ENCODE results near the gene ZNF467.

Gene ZNF467

DNA sequence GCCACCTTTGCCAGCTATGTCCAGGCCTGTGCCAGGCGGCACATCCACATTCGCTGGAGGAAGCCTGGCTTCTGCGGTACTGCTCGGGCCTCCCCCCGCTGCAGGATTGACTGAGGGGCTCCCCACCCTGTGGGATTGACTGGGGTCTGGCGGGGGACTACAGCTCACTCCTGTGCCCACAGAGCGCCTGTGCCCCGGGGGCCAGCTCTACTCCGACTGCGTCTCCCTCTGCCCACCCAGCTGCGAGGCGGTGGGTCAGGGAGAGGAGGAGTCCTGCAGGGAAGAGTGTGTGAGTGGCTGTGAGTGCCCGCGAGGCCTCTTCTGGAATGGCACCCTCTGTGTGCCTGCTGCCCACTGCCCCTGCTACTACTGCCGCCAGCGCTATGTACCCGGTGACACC is 6.7 kb upstream of the ZNF467 start:
- no peak overlapping the region for H3K18ac ChIP-seq (ENCODE audit: low read length)
- H3K36me3 ChIP-seq (ENCODE audit: control insufficient read depth, insufficient read depth, low read length) = no peaks in the 10 kb centered on the region
- H2BK5ac ChIP-seq (ENCODE audit: low read length) = no peak overlapping the region
- H3K4me2 ChIP-seq (ENCODE audit: low read length) = no peak overlapping the region
- H4K5ac ChIP-seq (ENCODE audit: low read length) = no peak overlapping the region
- H3K79me1 ChIP-seq (ENCODE audit: low read length) = no peaks in the 10 kb centered on the region
- no peak overlapping the region for H3K56ac ChIP-seq (ENCODE audit: low read length)
- no peak overlapping the region for H2AK5ac ChIP-seq (ENCODE audit: low read length)
- no CpG with 5 or more reads among the region's 17 CpGs for WGBS (ENCODE audit: extremely low coverage, insufficient coverage, low lambda C conversion rate)
- no peak overlapping the region for H3K27ac ChIP-seq (ENCODE audit: low read depth, low read length)
- no peak for DNase-seq
- no peak overlapping the region for H3K4me3 ChIP-seq (ENCODE audit: low read length)
- H3K9ac ChIP-seq (ENCODE audit: low read length) = no peak overlapping the region
- H2BK120ac ChIP-seq (ENCODE audit: low read depth, low read length) = no peak overlapping the region
- no peak overlapping the region for H3K23ac ChIP-seq (ENCODE audit: low read length)
- H3K27me3 ChIP-seq (ENCODE audit: insufficient read depth, low read length, poor library complexity) = peaks cover 2% of the 10 kb centered on the region
- H2BK15ac ChIP-seq (replicated peaks; ENCODE audit: low read depth) = no peak overlapping the region
- no peak overlapping the region for H4K8ac ChIP-seq (ENCODE audit: low read depth, low read length)
- no peak overlapping the region for H3K4ac ChIP-seq (ENCODE audit: low read depth, low read length)
- H3K79me2 ChIP-seq (ENCODE audit: control insufficient read depth, insufficient read depth, low read length) = no peaks in the 10 kb centered on the region
- H3K4me1 ChIP-seq (ENCODE audit: control insufficient read depth, low read depth, low read length) = no peaks in the 10 kb centered on the region

DNA sequence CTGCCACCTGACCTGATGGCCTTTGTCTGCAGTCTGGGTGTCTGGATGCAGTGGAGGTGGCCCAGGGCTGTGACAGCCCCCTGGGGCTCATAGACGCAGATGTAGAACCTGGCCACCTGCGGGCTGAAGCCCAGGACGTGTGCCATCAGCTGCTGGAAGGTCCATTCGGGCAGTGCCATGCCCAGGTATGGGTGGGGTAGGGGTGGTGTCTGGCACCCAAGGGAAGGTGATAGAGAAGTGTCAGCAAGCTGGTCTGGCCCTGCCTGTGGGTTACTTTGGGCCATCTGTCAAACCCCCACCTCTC is 6.1 kb upstream of the ZNF467 start:
- H3K27me3 ChIP-seq (ENCODE audit: insufficient read depth, low read length, poor library complexity) = peaks cover 5% of the 10 kb centered on the region
- H3K4ac ChIP-seq (ENCODE audit: low read depth, low read length) = no peak overlapping the region
- WGBS (ENCODE audit: extremely low coverage, insufficient coverage, low lambda C conversion rate) = no CpG with 5 or more reads among the region's 4 CpGs
- H3K4me1 ChIP-seq (ENCODE audit: control insufficient read depth, low read depth, low read length) = no peaks in the 10 kb centered on the region
- H3K27ac ChIP-seq (ENCODE audit: low read depth, low read length) = no peak overlapping the region
- H3K18ac ChIP-seq (ENCODE audit: low read length) = no peak overlapping the region
- no peak overlapping the region for H3K56ac ChIP-seq (ENCODE audit: low read length)
- no peak overlapping the region for H2AK5ac ChIP-seq (ENCODE audit: low read length)
- H3K79me1 ChIP-seq (ENCODE audit: low read length) = no peaks in the 10 kb centered on the region
- H3K36me3 ChIP-seq (ENCODE audit: control insufficient read depth, insufficient read depth, low read length) = no peaks in the 10 kb centered on the region
- H2BK120ac ChIP-seq (ENCODE audit: low read depth, low read length) = no peak overlapping the region
- no peak overlapping the region for H4K8ac ChIP-seq (ENCODE audit: low read depth, low read length)
- no peak overlapping the region for H2BK5ac ChIP-seq (ENCODE audit: low read length)
- no peaks in the 10 kb centered on the region for H3K79me2 ChIP-seq (ENCODE audit: control insufficient read depth, insufficient read depth, low read length)
- H4K5ac ChIP-seq (ENCODE audit: low read length) = no peak overlapping the region
- DNase-seq = no peak
- H3K4me3 ChIP-seq (ENCODE audit: low read length) = no peak overlapping the region
- no peak overlapping the region for H3K4me2 ChIP-seq (ENCODE audit: low read length)
- H2BK15ac ChIP-seq (replicated peaks; ENCODE audit: low read depth) = no peak overlapping the region
- H3K9ac ChIP-seq (ENCODE audit: low read length) = no peak overlapping the region
- H3K23ac ChIP-seq (ENCODE audit: low read length) = no peak overlapping the region

DNA sequence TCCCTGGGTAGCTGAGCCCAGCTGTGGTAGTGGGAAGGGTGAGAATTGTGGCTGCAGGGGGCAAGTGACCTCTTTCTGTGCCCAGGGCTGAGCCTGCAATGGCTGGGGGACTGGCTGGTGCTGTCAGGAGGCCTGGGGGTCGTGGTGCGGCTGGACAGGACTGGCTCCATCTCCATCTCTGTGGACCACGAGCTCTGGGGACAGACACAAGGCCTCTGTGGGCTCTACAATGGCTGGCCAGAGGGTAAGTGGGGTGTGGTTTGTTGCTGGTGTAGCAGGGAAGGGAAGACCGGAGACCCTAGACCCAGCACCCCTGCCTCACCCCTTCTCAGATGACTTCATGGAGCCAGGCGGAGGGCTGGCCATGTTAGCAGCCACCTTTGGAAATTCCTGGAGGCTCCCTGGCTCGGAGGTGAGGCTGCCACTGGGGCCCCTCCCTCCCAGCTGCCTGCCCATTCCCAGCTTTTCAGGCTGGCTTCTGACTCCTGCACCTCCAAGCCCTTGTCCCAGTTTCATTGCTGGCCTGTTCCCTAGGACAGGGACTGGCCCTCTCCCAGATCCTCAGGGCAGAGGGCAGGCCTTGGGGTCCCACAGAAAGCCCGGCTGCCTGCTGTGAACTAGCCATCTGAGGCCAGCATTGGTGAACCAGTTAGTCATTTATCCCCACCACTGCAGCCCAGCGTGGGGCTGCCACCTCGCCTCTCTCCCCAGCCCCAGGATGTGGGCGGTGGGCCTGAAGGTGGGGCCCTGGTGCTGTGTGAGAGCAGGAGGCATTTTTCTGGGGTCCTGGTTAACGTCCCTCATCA is 5.5 kb upstream of the ZNF467 start:
- no peak overlapping the region for H2AK5ac ChIP-seq (ENCODE audit: low read length)
- H3K79me1 ChIP-seq (ENCODE audit: low read length) = no peaks in the 10 kb centered on the region
- H2BK120ac ChIP-seq (ENCODE audit: low read depth, low read length) = no peak overlapping the region
- peaks cover 5% of the 10 kb centered on the region for H3K27me3 ChIP-seq (ENCODE audit: insufficient read depth, low read length, poor library complexity)
- no peak overlapping the region for H3K23ac ChIP-seq (ENCODE audit: low read length)
- H3K9ac ChIP-seq (ENCODE audit: low read length) = no peak overlapping the region
- WGBS (ENCODE audit: extremely low coverage, insufficient coverage, low lambda C conversion rate) = no CpG with 5 or more reads among the region's 11 CpGs
- no peak overlapping the region for H3K18ac ChIP-seq (ENCODE audit: low read length)
- no peak for DNase-seq
- no peak overlapping the region for H3K4me3 ChIP-seq (ENCODE audit: low read length)
- H3K4ac ChIP-seq (ENCODE audit: low read depth, low read length) = no peak overlapping the region
- H3K27ac ChIP-seq (ENCODE audit: low read depth, low read length) = no peak overlapping the region
- H4K5ac ChIP-seq (ENCODE audit: low read length) = no peak overlapping the region
- no peaks in the 10 kb centered on the region for H3K79me2 ChIP-seq (ENCODE audit: control insufficient read depth, insufficient read depth, low read length)
- no peak overlapping the region for H3K4me2 ChIP-seq (ENCODE audit: low read length)
- no peak overlapping the region for H2BK5ac ChIP-seq (ENCODE audit: low read length)
- no peaks in the 10 kb centered on the region for H3K36me3 ChIP-seq (ENCODE audit: control insufficient read depth, insufficient read depth, low read length)
- no peak overlapping the region for H4K8ac ChIP-seq (ENCODE audit: low read depth, low read length)
- no peak overlapping the region for H3K56ac ChIP-seq (ENCODE audit: low read length)
- no peak overlapping the region for H2BK15ac ChIP-seq (replicated peaks; ENCODE audit: low read depth)
- no peaks in the 10 kb centered on the region for H3K4me1 ChIP-seq (ENCODE audit: control insufficient read depth, low read depth, low read length)

DNA sequence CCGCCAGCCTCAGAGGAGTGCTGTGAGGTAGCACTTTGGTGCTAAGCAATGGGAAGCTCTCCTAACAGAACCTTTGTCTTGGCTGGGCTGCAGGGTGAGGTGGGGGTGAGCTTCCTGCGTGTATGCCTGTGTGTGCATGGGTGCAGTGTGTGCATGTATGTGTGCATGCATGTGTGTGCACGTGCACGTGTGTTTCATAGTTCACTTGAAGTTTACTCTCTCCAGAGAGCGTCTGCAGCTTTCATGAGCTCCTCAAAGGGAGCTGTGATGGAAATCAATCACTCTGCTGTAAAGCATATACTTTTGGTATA is 4.9 kb upstream of the ZNF467 start:
- no peaks in the 10 kb centered on the region for H3K79me2 ChIP-seq (ENCODE audit: control insufficient read depth, insufficient read depth, low read length)
- H2BK5ac ChIP-seq (ENCODE audit: low read length) = no peak overlapping the region
- no CpG with 5 or more reads among the region's 5 CpGs for WGBS (ENCODE audit: extremely low coverage, insufficient coverage, low lambda C conversion rate)
- no peak overlapping the region for H4K8ac ChIP-seq (ENCODE audit: low read depth, low read length)
- H3K36me3 ChIP-seq (ENCODE audit: control insufficient read depth, insufficient read depth, low read length) = no peaks in the 10 kb centered on the region
- H2BK15ac ChIP-seq (replicated peaks; ENCODE audit: low read depth) = no peak overlapping the region
- H4K5ac ChIP-seq (ENCODE audit: low read length) = no peak overlapping the region
- H3K27me3 ChIP-seq (ENCODE audit: insufficient read depth, low read length, poor library complexity) = peaks cover 6% of the 10 kb centered on the region
- no peak overlapping the region for H3K18ac ChIP-seq (ENCODE audit: low read length)
- H3K27ac ChIP-seq (ENCODE audit: low read depth, low read length) = no peak overlapping the region
- no peak overlapping the region for H3K4me3 ChIP-seq (ENCODE audit: low read length)
- no peak overlapping the region for H2BK120ac ChIP-seq (ENCODE audit: low read depth, low read length)
- H3K4ac ChIP-seq (ENCODE audit: low read depth, low read length) = no peak overlapping the region
- no peak overlapping the region for H3K4me2 ChIP-seq (ENCODE audit: low read length)
- no peaks in the 10 kb centered on the region for H3K79me1 ChIP-seq (ENCODE audit: low read length)
- no peaks in the 10 kb centered on the region for H3K4me1 ChIP-seq (ENCODE audit: control insufficient read depth, low read depth, low read length)
- DNase-seq = no peak
- H2AK5ac ChIP-seq (ENCODE audit: low read length) = no peak overlapping the region
- H3K23ac ChIP-seq (ENCODE audit: low read length) = no peak overlapping the region
- no peak overlapping the region for H3K56ac ChIP-seq (ENCODE audit: low read length)
- no peak overlapping the region for H3K9ac ChIP-seq (ENCODE audit: low read length)

DNA sequence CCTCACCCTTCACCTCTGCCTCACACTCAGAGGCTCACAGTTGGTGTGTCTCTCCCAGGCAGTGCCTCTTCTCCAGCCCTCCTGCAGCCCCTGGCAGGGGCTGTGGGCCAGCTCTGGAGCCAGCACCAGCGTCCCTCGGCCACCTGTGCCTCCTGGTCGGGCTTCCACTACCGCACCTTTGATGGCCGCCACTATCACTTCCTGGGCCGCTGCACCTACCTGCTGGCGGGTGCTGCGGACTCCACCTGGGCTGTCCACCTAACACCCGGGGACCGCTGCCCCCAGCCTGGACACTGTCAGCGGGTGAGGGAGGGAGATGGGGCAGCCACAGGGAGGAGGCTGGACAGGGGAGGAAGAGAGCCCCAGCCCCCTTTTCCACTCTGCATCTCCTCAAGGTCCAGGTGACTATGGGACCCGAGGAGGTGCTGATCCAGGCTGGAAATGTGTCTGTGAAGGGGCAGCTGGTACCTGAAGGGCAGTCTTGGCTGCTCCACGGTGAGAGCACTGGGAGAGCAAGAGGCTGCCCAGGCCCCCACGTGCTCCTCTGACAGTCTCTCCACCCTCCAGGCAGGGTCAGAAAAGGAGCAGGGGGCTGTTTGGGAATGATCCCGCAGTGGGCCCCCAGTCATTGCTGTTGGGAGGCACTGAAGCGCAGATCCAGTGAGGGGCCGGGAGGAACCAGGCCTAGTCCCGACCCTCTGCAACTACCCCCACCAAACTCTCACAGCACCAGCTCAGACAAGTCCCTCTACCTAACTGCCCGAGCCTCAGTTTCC is 4.4 kb upstream of the ZNF467 start:
- no peak overlapping the region for H2BK120ac ChIP-seq (ENCODE audit: low read depth, low read length)
- no peak overlapping the region for H3K4me3 ChIP-seq (ENCODE audit: low read length)
- no peak overlapping the region for H2AK5ac ChIP-seq (ENCODE audit: low read length)
- no peak overlapping the region for H4K5ac ChIP-seq (ENCODE audit: low read length)
- no peak overlapping the region for H3K27ac ChIP-seq (ENCODE audit: low read depth, low read length)
- H2BK5ac ChIP-seq (ENCODE audit: low read length) = no peak overlapping the region
- no peaks in the 10 kb centered on the region for H3K4me1 ChIP-seq (ENCODE audit: control insufficient read depth, low read depth, low read length)
- DNase-seq = no peak
- H3K36me3 ChIP-seq (ENCODE audit: control insufficient read depth, insufficient read depth, low read length) = no peaks in the 10 kb centered on the region
- H3K27me3 ChIP-seq (ENCODE audit: insufficient read depth, low read length, poor library complexity) = peaks cover 6% of the 10 kb centered on the region
- H3K4me2 ChIP-seq (ENCODE audit: low read length) = no peak overlapping the region
- no peak overlapping the region for H3K18ac ChIP-seq (ENCODE audit: low read length)
- H3K23ac ChIP-seq (ENCODE audit: low read length) = no peak overlapping the region
- no peak overlapping the region for H3K56ac ChIP-seq (ENCODE audit: low read length)
- no CpG with 5 or more reads among the region's 19 CpGs for WGBS (ENCODE audit: extremely low coverage, insufficient coverage, low lambda C conversion rate)
- H3K79me2 ChIP-seq (ENCODE audit: control insufficient read depth, insufficient read depth, low read length) = no peaks in the 10 kb centered on the region
- no peak overlapping the region for H3K9ac ChIP-seq (ENCODE audit: low read length)
- H2BK15ac ChIP-seq (replicated peaks; ENCODE audit: low read depth) = no peak overlapping the region
- no peaks in the 10 kb centered on the region for H3K79me1 ChIP-seq (ENCODE audit: low read length)
- no peak overlapping the region for H3K4ac ChIP-seq (ENCODE audit: low read depth, low read length)
- H4K8ac ChIP-seq (ENCODE audit: low read depth, low read length) = no peak overlapping the region

Measured in mesendoderm (in vitro differentiated cells).